GM19397 (cell line): Measurements from ENCODE around the gene TMEM132C.
"Not testable (repeated sequence)": the region's sequence is repeated elsewhere in the genome, so short reads cannot be mapped to it uniquely, and the experiment has no call there.

Source experiments
- ATAC-seq: cut with Tn5 transposase; IDR thresholded peaks from one replicate; pipeline ENCODE4 v1.9.1; 2021; ENCODE audit warnings: mild to moderate bottlenecking, moderate library complexity; ENCODE audit not compliant: unreplicated experiment

TMEM132C gene

DNA sequence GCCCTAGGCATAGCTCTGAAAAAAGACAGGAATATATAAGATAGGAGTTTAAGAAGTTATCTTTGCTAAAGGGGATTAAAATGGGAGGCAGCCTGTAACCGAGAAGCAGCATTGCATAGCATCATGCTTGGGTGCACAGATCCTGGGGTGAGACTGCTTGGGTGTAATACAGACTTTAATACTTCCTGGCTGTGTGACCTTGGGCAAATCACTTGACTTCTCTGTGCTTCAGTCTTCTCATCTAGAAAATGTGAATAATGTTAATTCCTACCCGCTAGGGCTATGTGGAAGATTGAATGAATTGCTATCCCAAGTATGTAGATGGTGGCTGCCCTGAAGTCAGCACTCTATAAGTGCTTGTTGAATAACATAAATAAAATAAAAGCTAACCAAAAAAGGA is 204.5 kb downstream of the TMEM132C start:
- ATAC-seq, result no peak

DNA sequence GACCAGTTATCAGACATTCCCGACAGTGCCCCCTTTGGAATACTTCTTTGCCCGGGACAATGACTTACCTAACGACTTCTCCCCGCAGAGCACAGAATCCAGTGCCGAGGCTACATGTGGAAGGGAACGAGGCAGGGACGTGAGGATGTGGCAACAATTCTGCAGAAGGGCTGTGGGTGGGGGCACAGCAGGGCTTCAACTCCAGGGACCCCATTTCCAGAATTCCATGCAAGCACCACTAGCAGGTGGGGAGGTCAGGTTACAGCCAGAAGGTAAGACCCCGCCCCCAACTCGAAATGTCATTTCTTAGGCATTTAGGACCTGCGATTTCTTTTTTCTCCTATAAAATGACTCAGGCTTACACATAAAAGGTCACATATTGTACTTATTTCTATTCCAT is 207.9 kb downstream of the TMEM132C start:
- no peak for ATAC-seq

DNA sequence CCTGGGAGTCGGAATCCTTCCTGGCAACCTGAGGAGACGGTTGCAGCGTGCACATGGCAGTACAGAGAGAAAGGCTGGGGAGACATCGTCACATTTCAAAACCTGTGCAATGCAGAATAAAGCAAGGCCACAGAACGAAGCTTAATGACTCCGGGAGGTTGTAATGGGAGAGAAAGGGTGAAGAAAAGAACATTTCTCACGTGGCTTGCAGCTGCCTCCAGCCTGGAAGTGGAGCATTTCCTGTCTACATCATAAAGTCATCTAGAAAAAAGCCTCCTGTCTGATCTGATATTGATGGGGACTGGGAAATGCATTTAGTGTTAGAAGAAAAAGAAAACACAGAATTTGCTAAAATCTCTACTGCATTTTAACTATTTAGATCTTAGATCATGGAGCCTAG is 209.3 kb downstream of the TMEM132C start:
- no peak for ATAC-seq

DNA sequence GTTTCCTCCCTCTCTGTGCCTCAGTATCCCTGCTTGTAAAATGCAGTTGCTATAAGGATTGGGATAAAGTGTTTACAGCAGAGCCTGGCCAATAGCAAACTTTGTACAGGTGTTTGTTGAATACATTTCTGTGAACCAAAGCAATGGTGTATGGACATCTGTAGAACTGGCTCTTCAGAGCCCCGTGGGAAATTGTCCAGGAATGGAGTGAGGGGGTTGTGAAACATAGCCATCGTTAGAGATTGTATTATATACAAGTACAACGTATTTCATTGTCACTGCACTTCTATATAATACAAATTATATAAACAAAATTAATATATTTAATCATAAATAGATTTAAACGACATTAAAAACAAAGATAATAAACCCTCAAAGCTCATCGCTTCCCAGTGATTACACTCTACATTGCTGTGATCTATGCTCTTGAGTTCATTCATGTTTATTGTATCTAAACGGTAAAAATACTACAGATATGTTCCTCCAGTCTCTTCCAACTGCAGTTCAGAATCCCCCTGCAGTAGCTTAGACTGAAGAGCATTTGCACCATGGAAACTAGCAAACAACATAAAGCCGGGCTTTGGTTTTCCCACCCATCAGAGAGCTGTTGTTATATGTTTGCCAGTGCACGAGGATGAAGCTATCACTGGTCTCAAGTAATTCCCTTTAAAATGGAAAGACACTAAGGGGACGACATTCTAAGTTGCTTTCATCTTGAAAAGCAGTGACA is 216.7 kb downstream of the TMEM132C start:
- no peak for ATAC-seq

DNA sequence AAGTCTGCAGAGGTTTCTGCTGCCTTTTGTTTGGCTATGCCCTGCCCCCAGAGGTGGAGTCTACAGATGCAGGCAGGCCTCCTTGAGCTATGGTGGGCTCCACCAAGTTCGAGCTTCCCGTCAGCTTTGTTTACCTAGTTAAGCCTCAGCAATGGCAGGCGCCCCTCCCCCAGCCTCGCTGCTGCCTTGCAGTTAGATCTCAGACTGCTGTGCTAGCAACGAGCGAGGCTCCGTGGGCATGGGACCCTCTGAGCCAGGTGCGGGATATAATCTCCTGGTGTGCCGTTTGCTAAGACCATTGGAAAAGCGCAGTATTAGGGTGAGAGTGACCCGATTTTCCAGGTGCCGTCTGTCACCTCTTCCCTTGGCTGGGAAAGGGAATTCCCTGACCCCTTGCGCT is 230.4 kb downstream of the TMEM132C start:
- ATAC-seq, result not testable (repeated sequence)

DNA sequence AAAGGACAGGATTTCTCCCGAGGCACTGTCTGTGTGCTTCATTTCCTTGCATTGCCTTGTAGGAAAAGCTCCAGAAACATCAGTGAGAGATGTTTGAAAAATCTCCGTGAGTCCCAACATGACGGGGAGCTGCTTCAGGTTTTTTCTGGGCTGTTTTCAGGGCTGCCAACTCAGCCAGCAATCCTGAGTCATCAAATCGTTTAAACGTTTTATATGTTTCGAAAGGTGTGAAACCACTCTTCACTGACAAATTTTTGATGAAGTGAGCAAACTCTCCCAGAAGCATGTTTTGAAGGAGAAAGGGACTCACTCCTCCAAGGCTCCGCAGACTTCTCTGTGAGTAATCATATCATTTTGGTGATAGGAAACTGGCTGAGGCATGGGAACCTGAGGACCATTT is 240.5 kb downstream of the TMEM132C start:
- no peak for ATAC-seq

DNA sequence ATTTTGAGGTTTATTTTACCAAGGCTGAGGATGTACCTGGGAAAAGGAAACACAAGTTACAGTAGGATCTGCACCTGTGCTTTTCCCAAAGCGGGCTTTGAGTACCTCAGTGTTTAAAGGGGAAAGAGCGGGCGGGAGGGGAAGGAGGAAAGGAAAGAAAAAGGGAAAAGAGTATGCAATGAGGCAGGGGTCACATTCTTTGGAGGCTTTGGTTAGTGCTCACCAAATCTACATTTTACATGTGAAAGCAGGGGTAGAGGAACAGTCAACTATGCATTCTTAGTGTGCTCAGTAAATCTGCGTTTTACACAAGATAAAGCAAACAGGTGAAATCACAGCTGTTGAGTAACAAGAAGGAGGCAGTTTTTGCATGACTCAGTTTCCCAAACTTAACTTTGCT is 242.2 kb downstream of the TMEM132C start:
- no peak for ATAC-seq

DNA sequence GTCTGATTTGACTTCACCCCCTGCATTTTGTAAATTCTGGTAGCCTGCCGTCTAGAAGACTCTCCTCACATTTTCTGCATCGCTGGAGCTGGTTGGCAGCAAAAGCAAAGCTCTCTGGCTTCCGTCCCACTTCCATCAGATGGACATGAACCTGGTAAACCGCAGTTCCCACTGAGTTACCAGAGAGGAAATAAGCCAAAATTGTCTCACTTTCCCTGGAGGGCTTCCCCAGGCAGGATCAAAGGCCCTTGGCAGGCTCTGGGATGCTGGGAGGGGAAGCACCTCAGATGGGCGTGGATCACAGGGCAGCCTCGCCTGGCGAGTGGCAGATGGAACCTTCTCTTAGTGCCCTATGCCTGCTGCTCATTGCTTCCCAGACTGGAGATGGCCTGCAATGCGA is 243.5 kb downstream of the TMEM132C start:
- no peak for ATAC-seq

DNA sequence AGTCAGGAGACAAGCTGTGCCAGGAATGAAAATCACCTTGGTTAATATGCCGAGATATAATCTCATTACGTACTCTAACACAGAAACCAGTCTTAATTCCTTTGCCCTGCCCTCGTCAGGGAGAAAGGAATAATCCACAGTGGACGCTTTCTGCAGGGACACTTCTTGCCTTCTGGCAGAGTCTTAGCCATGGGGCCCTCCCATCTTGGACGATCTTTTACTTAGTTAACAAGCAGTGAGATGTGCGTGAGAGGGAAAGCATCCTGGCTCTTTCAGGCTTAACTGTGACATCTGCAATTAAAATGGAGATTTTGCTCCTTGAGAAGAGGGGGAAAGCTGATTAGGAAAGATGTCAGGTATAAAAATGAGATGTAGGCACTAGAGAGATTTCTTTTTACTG is 246.4 kb downstream of the TMEM132C start:
- no peak for ATAC-seq

DNA sequence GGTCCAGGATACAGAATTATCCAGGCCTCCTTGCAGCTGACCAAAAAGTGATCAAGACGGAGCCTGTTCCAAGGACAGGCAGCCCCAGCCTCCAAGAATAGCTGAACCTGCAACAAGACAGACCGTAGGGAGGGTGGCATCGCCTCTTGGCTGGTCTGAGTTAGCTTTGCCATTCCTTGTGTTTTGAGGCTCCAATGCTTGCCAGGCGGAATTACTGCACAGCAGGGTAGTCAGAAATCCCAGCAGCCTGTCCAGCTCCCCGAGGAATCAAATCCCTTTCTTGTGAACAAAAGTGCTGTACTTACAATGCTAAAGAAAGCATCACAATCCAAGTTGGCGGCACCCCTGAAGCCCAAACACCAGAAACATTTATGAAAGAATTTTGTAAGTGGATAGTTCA is 246.9 kb downstream of the TMEM132C start:
- ATAC-seq, result no peak

DNA sequence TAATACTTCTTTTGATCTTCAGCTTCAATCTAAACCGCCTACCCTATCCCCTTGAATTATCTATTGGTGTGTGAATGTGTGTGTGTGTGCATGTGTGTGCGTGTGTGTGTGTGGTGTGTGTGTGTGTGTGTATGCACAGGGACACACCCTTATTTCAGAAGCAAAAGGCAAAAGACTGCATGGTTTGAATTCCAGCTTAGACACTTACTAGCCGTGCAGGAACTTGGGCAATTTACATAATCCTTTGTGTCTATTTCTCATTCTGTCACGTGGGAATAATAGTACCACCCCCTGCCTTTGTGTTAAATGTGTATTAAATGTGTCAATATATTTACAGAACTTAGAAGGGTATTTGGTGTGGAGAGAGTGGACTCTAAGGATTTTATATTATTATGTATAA is 251.7 kb downstream of the TMEM132C start:
- ATAC-seq, result no peak

DNA sequence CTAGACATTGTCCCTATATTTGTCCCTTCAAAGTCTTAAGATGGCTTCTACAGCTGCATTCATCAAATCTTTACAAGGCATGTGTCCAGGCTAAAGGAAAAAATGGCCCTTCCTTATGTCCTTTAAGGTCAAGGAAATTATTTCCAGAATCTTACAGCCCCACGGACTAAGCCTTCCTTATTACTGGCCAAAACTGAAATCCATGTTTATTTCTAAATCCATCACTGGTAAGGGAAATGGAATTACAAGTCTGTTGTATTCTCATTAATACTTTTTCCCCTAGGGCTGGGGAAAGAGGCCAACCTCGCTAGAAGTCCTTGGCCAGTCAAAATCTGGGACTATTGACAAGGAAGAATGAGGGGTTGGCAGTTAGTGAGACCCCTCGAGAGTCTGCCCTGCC is 252.5 kb downstream of the TMEM132C start:
- ATAC-seq, result no peak

DNA sequence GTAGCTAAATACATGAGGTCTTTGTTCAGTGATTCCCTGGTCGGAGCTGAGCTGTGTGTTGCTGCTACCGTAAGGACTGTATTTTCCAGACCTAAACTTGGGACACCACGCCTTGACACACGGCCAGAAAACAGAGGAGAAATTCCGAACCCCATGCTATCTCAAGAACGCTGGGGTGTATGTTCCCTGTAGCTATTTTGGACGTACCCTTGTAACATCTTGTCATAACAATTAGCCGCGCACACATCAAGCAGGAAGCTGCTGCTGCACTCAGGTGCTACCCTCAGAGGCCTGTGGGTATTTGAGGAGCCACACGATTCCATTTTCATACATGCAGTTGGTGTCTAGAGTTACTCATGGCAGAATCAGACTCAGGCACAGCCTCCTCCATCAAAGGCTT is 255.0 kb downstream of the TMEM132C start:
- ATAC-seq, result no peak

DNA sequence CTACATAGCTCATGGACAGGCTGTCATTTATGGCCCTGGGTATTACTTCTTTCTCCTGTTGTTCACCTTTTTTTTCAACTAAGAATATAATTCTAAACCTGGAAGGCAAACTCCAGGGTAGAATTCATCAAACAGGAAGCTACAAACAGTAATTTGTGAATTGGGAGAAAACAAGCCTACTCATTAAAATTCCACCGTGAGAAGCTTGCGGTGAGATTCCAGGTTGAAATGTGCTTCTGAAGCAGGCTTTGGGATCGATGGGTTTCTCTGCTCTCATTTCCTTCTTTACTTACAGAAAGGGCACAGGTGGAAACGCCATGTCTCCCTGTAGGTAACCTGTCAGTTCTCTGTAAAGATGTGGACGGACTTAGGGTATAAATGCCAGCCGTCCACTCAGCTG is 257.5 kb downstream of the TMEM132C start:
- no peak for ATAC-seq

DNA sequence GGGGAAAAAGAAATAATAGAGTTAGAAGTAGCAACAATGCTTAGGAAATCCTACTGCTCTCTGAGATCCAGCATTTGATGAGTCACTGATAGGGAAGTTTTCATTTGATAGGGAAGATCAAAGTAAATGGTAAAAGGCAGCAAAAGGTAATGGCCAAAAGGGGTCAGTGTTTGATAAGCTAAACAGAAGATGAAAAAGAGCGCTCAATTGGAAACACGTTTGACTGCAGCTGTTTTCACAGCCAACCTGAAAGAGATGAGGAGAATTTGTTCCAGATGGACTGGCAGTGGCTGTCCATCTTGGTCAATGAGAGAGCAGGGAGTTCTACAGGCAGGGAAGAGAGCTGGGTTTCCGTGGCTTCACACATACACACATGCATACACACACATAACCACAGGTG is 264.2 kb downstream of the TMEM132C start:
- ATAC-seq, result no peak

DNA sequence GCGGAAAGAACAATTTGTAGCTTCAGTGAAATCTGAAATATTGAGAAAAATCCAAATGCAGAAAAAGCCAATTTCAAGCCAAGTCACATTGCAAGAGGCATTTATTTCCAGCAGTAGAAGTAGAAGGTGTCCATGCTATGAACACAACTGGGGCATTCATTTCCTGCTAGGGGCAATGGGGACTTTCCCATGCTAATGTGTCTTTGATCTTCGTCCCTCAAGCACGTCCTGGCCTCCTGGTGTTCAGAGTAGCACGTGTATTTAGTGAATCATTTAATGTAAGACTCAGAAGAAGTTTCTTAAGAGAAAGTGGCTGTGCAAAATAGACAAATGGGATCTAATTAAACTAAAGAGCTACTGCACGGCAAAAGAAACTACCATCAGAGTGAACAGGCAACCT is 267.9 kb downstream of the TMEM132C start:
- ATAC-seq, result no peak

DNA sequence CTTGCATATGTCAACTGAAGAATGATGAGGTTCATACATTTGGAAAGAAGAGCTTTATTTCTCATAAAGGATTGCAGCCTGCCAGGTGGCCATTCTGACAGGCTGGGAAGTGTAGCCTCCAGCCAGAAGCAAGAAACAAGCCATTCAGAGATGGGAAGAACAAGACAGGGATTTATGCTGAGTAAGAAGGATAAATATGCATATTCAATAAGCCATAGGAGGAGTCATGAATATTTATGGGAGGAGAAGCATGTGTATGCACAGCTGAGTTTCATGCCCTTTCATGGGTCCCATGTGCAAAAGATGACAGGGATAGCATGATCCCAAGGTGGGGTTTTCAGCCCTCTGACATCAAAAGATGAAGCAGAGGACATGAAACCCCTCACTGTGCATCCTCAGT is 269.8 kb downstream of the TMEM132C start:
- ATAC-seq, result no peak

DNA sequence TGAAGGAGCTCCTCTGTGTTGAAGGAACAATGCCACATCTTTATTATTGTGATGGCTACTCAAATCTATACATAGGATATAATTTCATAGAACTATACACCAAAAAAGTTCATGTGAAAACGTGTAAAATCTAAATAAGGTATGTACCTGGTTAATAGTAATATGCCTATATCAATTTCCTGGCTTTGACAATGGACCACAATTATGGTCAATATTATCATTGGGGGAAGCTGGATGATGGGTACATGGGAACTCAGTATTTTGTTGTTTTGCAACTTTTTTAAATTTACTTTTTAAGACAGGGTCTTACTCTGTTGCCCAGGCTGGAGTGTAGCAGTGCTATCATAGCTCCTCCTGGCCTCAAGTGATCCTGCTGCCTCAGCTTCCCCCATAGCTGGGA is 270.7 kb downstream of the TMEM132C start:
- ATAC-seq, result no peak

DNA sequence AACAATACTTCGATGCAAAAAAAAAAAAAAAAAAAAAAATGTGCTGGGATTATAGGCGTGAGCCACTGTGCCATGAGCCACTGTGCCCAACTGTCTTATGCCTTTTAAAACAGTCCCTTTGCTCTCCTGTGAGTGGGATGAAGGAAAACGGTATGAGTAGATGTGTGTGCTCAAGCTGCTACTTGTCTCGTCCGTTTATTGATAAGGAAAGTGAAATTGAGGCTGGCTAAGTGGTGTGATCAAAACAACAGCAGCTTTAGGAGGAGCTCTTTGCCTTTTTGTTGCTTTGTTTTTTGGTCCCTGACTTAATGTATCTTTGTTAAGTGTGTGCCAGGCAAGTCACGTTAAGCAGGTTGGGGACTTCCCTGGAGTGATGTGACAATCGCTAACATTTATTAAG is 275.9 kb downstream of the TMEM132C start:
- no peak for ATAC-seq

DNA sequence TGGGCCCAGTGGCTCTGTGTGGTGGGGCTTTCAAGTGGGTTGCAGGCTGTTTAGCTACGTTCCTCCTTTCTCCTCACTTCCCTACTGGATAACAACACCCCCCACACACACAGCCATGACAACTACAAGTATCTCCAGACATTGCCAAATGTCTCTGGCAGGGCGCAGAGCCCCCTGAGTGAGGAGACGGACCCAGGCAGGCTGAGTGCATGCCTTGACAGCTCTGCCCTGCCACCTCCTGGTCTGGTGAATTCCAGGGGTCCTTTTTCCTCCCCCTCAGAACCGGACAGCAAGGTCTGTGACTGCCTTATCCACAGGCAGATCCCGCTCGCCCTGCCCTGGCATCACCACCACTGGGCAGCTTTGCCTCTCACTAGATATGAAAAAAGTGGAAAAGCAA is 276.5 kb downstream of the TMEM132C start:
- no peak for ATAC-seq

DNA sequence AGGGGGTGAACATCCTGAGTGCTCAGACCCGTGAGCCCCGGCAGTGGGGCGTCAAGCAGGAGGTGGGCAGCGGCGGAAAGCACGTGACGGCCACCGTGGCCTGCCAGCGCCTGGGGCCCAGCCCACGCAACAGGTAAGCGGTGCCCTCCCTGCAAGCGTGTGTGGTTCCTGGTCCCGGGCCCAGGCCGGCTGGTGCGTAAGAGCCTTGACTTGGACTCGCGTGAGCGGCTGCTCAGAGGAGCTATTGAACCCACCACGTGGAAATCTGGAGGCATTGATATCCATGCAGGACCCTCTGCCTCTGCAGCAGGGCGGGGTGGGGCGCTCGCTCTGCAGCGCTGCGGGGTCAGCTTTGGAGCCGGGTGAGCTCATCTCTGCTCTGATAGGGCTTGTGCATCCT is 277.0 kb downstream of the TMEM132C start:
- ATAC-seq, result no peak

DNA sequence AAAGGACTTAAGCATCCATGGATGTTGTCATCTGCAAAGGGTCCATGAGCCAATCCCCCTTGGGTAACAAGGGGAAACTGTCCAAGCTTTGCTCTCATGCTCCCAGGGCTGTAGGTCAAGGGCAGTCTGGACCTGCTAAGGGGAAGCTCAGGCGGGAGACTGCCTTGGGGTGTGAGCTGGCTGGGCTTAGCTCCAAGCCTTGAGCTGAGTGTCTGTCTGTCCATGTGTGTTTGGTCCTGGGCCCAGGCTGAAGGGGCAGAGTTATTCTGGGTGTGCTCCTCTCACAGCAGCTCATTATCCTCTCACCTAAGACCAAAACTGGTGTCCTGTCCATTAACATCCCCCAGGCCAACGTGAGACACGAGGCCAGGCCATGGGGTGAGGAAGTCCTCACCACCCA is 282.0 kb downstream of the TMEM132C start:
- no peak for ATAC-seq

DNA sequence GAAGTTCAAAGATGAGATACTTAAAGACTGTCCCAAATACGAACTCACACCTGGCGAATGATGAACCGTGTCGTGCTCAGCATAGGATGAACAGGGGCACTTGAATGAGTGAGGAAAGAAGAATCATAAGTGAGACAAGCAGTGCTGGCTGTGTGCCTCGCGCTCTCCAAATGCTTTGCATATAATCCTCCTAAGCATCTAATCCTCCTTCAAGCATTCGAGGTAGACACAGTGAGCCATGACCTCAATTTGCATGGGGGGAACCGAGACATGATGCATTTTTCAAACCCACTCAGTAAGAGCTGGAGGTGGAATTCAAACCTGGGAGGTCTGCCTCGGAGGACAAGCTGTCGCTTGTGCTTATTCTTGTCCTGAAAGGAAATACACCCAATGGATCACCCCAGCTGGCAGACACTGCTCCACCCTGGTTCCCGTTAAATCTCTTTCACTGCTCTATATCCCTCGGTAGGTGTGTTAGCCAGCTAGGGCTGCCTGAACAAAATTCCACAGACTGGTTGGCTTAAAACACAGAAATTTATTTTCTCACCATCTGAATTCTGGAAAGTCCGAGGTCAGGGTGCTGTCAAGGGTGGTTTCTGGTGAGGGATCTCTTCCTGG is 282.7 kb downstream of the TMEM132C start:
- no peak for ATAC-seq
